Adrenal gland (tissue), 12 donors: Measurements from ENCODE around the gene GMDS. TPM values are rescaled to one million over a fixed set of nuclear protein-coding genes. Genes with fewer than 3 reads are reported as not detected.

Source experiments
- DNase-seq, 7 donors: peaks; one replicate each; pipeline ENCODE4 v3.0.0-alpha.2; 2019 to 2020
- H3K27ac ChIP-seq, 5 donors: fragments of 200-600 bp; sonication (generic) in 4 of 5; 1 replicate in 3 of 5; 2 replicates in 2 of 5; pipeline versions ENCODE4 v1.5.1 to v1.8.0; 2016 to 2020; ENCODE audit warnings: mild to moderate bottlenecking in 1 of 5
- H3K27me3 ChIP-seq: fragments of 200-600 bp; 2 replicates; pipeline ENCODE4 v1.8.0; 2021
- H3K36me3 ChIP-seq, 2 donors: fragments of 200-600 bp; replicated peaks in 1 of 2; 1 replicate in 1 of 2; 2 replicates in 1 of 2; pipeline versions ENCODE4 v1.5.1 to v1.8.0; 2018 to 2022
- H3K4me1 ChIP-seq, 2 donors: fragments of 200-600 bp; replicated peaks in 1 of 2; 1 replicate in 1 of 2; 2 replicates in 1 of 2; pipeline versions ENCODE4 v1.5.1 to v1.8.0; 2018 to 2021
- H3K4me3 ChIP-seq, 4 donors: fragments of 200-600 bp; sonication (generic) in 3 of 4; one replicate each; pipeline ENCODE4 v1.5.1; 2016 to 2018
- H3K9me3 ChIP-seq, 3 donors: fragments of 200-600 bp; sonication (generic) in 1 of 3; replicated peaks in 1 of 3; 1 replicate in 2 of 3; 2 replicates in 1 of 3; pipeline versions ENCODE4 v1.5.1 to v1.8.0; 2016 to 2021
- CTCF ChIP-seq, 6 experiments: fragments of 450-650 bp in 4 of 6; fragments of 200-600 bp in 2 of 6; sonication (generic) in 1 of 6; IDR thresholded peaks; 1 replicate in 5 of 6; 2 replicates in 1 of 6; pipeline versions ENCODE4 v1.5.1 to v1.8.0; 2016 to 2021; ENCODE audit warnings: antibody characterized with exemption in 6 of 6, mild to moderate bottlenecking in 2 of 6, moderate library complexity in 1 of 6
- POLR2A ChIP-seq, 2 donors: fragments of 450-650 bp; IDR thresholded peaks; one replicate each; pipeline ENCODE4 v1.6.1; 2017; ENCODE audit warnings: antibody characterized with exemption in 2 of 2, mild to moderate bottlenecking in 2 of 2, moderate library complexity in 1 of 2
- whole genome bisulfite sequencing, 4 donors: extraction: QIAGEN DNeasy Blood & Tissue Kit in 2 of 4; methylation state at CpG; one replicate each; pipeline versions ENCODE4 v1.1.5 to v1.1.7; 2013 to 2017; 5-methylcytosine and 5-hydroxymethylcytosine counted together
- intact Hi-C, 2 donors: fragments of 100-400 bp; cut with DNase I; formaldehyde crosslinking; loops; one replicate each; pipeline versions ENCODE4 v1.14.1 to v1.15.0; 2022 to 2023
- polyA plus RNA-seq, 3 donors: library from polyadenylated mRNA; stranded (reverse); fragments of 200-250 nt in 2 of 3; fragments of 350-450 nt in 1 of 3; fragmentation: Illumina TruSeq in 1 of 3; extraction: RNeasy Lipid Tissue Mini Kit (QIAGEN cat#74804) in 1 of 3; gene quantifications; one replicate each; pipeline ENCODE4 v1.2.3, GENCODE V29; 2013 to 2014
- total RNA-seq, 9 donors: library from RNA; depleted of rRNA in 4 of 9; stranded (reverse); fragments of >200 nt in 4 of 9; fragments of 120-200 nt in 1 of 9; fragmentation: NEBNext Ultra II Directional in 1 of 9; extraction: Animal tissue kit (Norgen Biotek cat#: 25700) in 1 of 9; gene quantifications; one replicate each; pipeline versions ENCODE4 v1.1.0 to v1.2.4, GENCODE V29; 2013 to 2023
- donor health status: healthy with polysubstance abuse.
- donor health status: Bipolar disorder and iron deficiency.
- donor health status: DM: yes; HTN: yes; CAD: no.
- donor health status: DM: no; HTN: no; CAD: no.
- donor health status: DM: no; HTN: no; CAD: no.
- donor health status: DM: yes; HTN: yes; CAD: no.

GMDS gene
- total and polyA plus RNA-seq, 12 donors = 8.5 to 39.2 (median 15.2) TPM

- H3K27ac ChIP-seq = no peak overlapping the region
- TF ChIP-seq CTCF (IDR thresholded peaks at IDR 0.05) (no peak), POLR2A (IDR thresholded peaks at IDR 0.05) (no peak)
- no peak overlapping the region for H3K4me3 ChIP-seq
- no peaks in the 10 kb centered on the region for H3K9me3 ChIP-seq
- H3K36me3 ChIP-seq = no peaks in the 10 kb centered on the region
- no peaks in the 10 kb centered on the region for H3K4me1 ChIP-seq
- H3K27me3 ChIP-seq = no peaks in the 10 kb centered on the region
- WGBS, 4 donors = 93 to 97% (median 94%) methylated on average over 10 of the region's 10 CpGs
- intact Hi-C loops = no loop called here
- DNase-seq = no peak
Observed at GRCh38 chr6:1652842-1653241, 592.6 kb downstream of the GMDS start.

- TF ChIP-seq CTCF (IDR thresholded peaks at IDR 0.05) (no peak), POLR2A (IDR thresholded peaks at IDR 0.05) (no peak)
- Histone ChIP-seq H3K27ac (no peak overlapping the region), H3K27me3 (no peaks in the 10 kb centered on the region), H3K4me1 (no peaks in the 10 kb centered on the region), H3K4me3 (no peak overlapping the region), H3K9me3 (no peaks in the 10 kb centered on the region), H3K36me3 (no peaks in the 10 kb centered on the region)
- 97 to 100% (median 99%) methylated on average over 3 of the region's 3 CpGs for WGBS, 4 donors
- DNase-seq = no peak
- intact Hi-C loops = no loop called here
Observed at GRCh38 chr6:1651362-1651761, 594.0 kb downstream of the GMDS start.

- no peaks in the 10 kb centered on the region for H3K27me3 ChIP-seq
- intact Hi-C loops = no loop called here
- H3K27ac ChIP-seq = no peak overlapping the region
- no peaks in the 10 kb centered on the region for H3K36me3 ChIP-seq
- no peaks in the 10 kb centered on the region for H3K9me3 ChIP-seq
- WGBS, 4 donors = 88 to 94% (median 92%) methylated on average over 14 of the region's 14 CpGs
- no peak for DNase-seq
- no peaks in the 10 kb centered on the region for H3K4me1 ChIP-seq
- no peak overlapping the region for H3K4me3 ChIP-seq
- TF ChIP-seq CTCF (IDR thresholded peaks at IDR 0.05) = no peak
- no peak for TF ChIP-seq POLR2A (IDR thresholded peaks at IDR 0.05)
Observed at GRCh38 chr6:1645466-1646185, 599.8 kb downstream of the GMDS start.

GRCh38 chr6:1644516-1645060 is 600.8 kb downstream of the GMDS start:
- no peak for DNase-seq
- intact Hi-C loops = no loop called here
- TF ChIP-seq CTCF (IDR thresholded peaks at IDR 0.05) (no peak), POLR2A (IDR thresholded peaks at IDR 0.05) (no peak)
- Histone ChIP-seq H3K9me3 (no peaks in the 10 kb centered on the region), H3K27ac (no peak overlapping the region), H3K27me3 (no peaks in the 10 kb centered on the region), H3K4me1 (no peaks in the 10 kb centered on the region), H3K4me3 (no peak overlapping the region), H3K36me3 (no peaks in the 10 kb centered on the region)
- WGBS, 4 donors = 70 to 89% (median 84%) methylated on average over 7 to 12 of the region's 12 CpGs
